ENCODE measurements around the gene ELOB. TPM values are rescaled to one million over a fixed set of nuclear protein-coding genes. Genes with fewer than 3 reads are reported as not detected.

ELOB gene
- total RNA-seq, 1 donor from 2014 or later = 195 TPM

- no peak for DNase-seq (ENCODE audit: low spot score)
- no peaks in the 10 kb centered on the region for H3K4me1 Mint-ChIP-seq (ENCODE audit: unreplicated experiment)
- no peak for TF ChIP-seq CTCF (IDR thresholded peaks at IDR 0.05; ENCODE audit: unreplicated experiment)
- no peaks in the 10 kb centered on the region for H3K9me3 Mint-ChIP-seq (ENCODE audit: unreplicated experiment)
- no peak overlapping the region for H3K27ac Mint-ChIP-seq (ENCODE audit: unreplicated experiment)
- no peak overlapping the region for H3K4me3 Mint-ChIP-seq (ENCODE audit: unreplicated experiment)
- H3K36me3 Mint-ChIP-seq (ENCODE audit: low read depth, unreplicated experiment) = no peaks in the 10 kb centered on the region
- H3K27me3 Mint-ChIP-seq (ENCODE audit: unreplicated experiment) = peaks cover 6% of the 10 kb centered on the region
Observed at GRCh38 chr16:2791174-2791573, 14.1 kb upstream of the ELOB start.

GRCh38 chr16:2790631-2791030 is 13.6 kb upstream of the ELOB start:
- H3K4me3 Mint-ChIP-seq (ENCODE audit: unreplicated experiment) = no peak overlapping the region
- no peaks in the 10 kb centered on the region for H3K36me3 Mint-ChIP-seq (ENCODE audit: low read depth, unreplicated experiment)
- no peak for TF ChIP-seq CTCF (IDR thresholded peaks at IDR 0.05; ENCODE audit: unreplicated experiment)
- peaks cover 10% of the 10 kb centered on the region for H3K27me3 Mint-ChIP-seq (ENCODE audit: unreplicated experiment)
- H3K4me1 Mint-ChIP-seq (ENCODE audit: unreplicated experiment) = no peaks in the 10 kb centered on the region
- no peaks in the 10 kb centered on the region for H3K9me3 Mint-ChIP-seq (ENCODE audit: unreplicated experiment)
- H3K27ac Mint-ChIP-seq (ENCODE audit: unreplicated experiment) = no peak overlapping the region
- DNase-seq (ENCODE audit: low spot score) = no peak

GRCh38 chr16:2787961-2788360 is 10.9 kb upstream of the ELOB start:
- Mint-ChIP-seq H3K9me3 (ENCODE audit: unreplicated experiment) (no peaks in the 10 kb centered on the region), H3K36me3 (ENCODE audit: low read depth, unreplicated experiment) (no peaks in the 10 kb centered on the region), H3K27me3 (ENCODE audit: unreplicated experiment) (peaks cover 10% of the 10 kb centered on the region), H3K4me1 (ENCODE audit: unreplicated experiment) (no peaks in the 10 kb centered on the region), H3K27ac (ENCODE audit: unreplicated experiment) (no peak overlapping the region), H3K4me3 (ENCODE audit: unreplicated experiment) (no peak overlapping the region)
- no peak for TF ChIP-seq CTCF (IDR thresholded peaks at IDR 0.05; ENCODE audit: unreplicated experiment)
- no peak for DNase-seq (ENCODE audit: low spot score)

- H3K4me1 Mint-ChIP-seq (ENCODE audit: unreplicated experiment) = no peaks in the 10 kb centered on the region
- no peaks in the 10 kb centered on the region for H3K9me3 Mint-ChIP-seq (ENCODE audit: unreplicated experiment)
- no peak for DNase-seq (ENCODE audit: low spot score)
- peaks cover 10% of the 10 kb centered on the region for H3K27me3 Mint-ChIP-seq (ENCODE audit: unreplicated experiment)
- H3K4me3 Mint-ChIP-seq (ENCODE audit: unreplicated experiment) = no peak within 1 kb of the TSS
- no peak for TF ChIP-seq CTCF (IDR thresholded peaks at IDR 0.05; ENCODE audit: unreplicated experiment)
- H3K36me3 Mint-ChIP-seq (ENCODE audit: low read depth, unreplicated experiment) = no peaks in the 10 kb centered on the region
- H3K27ac Mint-ChIP-seq (ENCODE audit: unreplicated experiment) = no peak within 1 kb of the TSS
Observed at GRCh38 chr16:2787406-2787805, 10.3 kb upstream of the ELOB start, which contains the start of gene PRSS33. PRSS33 (minus strand) TSS chr16:2787560; CDS start chr16:2786547, 1,013 bp downstream.

- peaks cover 10% of the 10 kb centered on the region for H3K27me3 Mint-ChIP-seq (ENCODE audit: unreplicated experiment)
Observed at GRCh38 chr16:2786826-2787151, 9.7 kb upstream of the ELOB start.

More at GRCh38 chr16:2786826-2787151, 9.7 kb upstream of the ELOB start:
- Mint-ChIP-seq H3K4me3 (ENCODE audit: unreplicated experiment) (no peak overlapping the region), H3K4me1 (ENCODE audit: unreplicated experiment) (no peaks in the 10 kb centered on the region), H3K27ac (ENCODE audit: unreplicated experiment) (no peak overlapping the region), H3K36me3 (ENCODE audit: low read depth, unreplicated experiment) (no peaks in the 10 kb centered on the region), H3K9me3 (ENCODE audit: unreplicated experiment) (no peaks in the 10 kb centered on the region)
- DNase-seq (ENCODE audit: low spot score) = no peak
- no peak for TF ChIP-seq CTCF (IDR thresholded peaks at IDR 0.05; ENCODE audit: unreplicated experiment)

Measured in endothelial cell (in vitro differentiated cells).